Breast epithelium (tissue), 4 donors: ENCODE data around the gene ANKRD11. TPM values are rescaled to one million over a fixed set of nuclear protein-coding genes. Genes with fewer than 3 reads are reported as not detected.
"Not testable (repeated sequence)": the region's sequence is repeated elsewhere in the genome, so short reads cannot be mapped to it uniquely, and the experiment has no call there.

Source experiments
- DNase-seq, 2 donors: peaks; one replicate each; pipeline ENCODE4 v3.0.0-alpha.2; 2019; ENCODE audit warnings: low spot score in 2 of 2
- H3K27ac ChIP-seq, 2 donors: fragments of 200-600 bp; sonication (generic) in 1 of 2; one replicate each; pipeline ENCODE4 v1.5.1; 2016 to 2019; ENCODE audit warnings: mild to moderate bottlenecking in 1 of 2
- H3K27me3 ChIP-seq, 2 donors: fragments of 200-600 bp; sonication (generic) in 1 of 2; one replicate each; pipeline versions ENCODE4 v1.5.1 to v1.6.0; 2017 to 2019; ENCODE audit warnings: control low read depth in 1 of 2, mild to moderate bottlenecking in 1 of 2
- H3K36me3 ChIP-seq: fragments of 200-600 bp; one replicate; pipeline ENCODE4 v1.5.1; 2019
- H3K4me1 ChIP-seq, 2 donors: fragments of 200-600 bp; sonication (generic); one replicate each; pipeline ENCODE4 v1.5.1; 2016 to 2019; ENCODE audit warnings: control low read depth in 1 of 2
- H3K4me3 ChIP-seq, 3 donors: fragments of 200-600 bp; sonication (generic); 1 replicate in 2 of 3; 2 replicates in 1 of 3; pipeline ENCODE4 v1.5.1; 2016 to 2019; ENCODE audit warnings: mild to moderate bottlenecking in 3 of 3, moderate library complexity in 2 of 3
- H3K9me3 ChIP-seq, 2 donors: fragments of 200-600 bp; sonication (generic) in 1 of 2; one replicate each; pipeline ENCODE4 v1.5.1; 2016 to 2019; ENCODE audit warnings: control low read depth in 1 of 2
- CTCF ChIP-seq, 3 donors: fragments of 450-650 bp; IDR thresholded peaks; one replicate each; pipeline ENCODE4 v1.5.1; 2016 to 2017; ENCODE audit warnings: antibody characterized with exemption in 3 of 3, mild to moderate bottlenecking in 3 of 3, moderate library complexity in 3 of 3
- POLR2A ChIP-seq: fragments of 450-650 bp; IDR thresholded peaks from one replicate; pipeline ENCODE4 v1.6.1; 2016; ENCODE audit warnings: antibody characterized with exemption, mild to moderate bottlenecking, moderate library complexity
- POLR2AphosphoS5 ChIP-seq, 3 donors: sonication (generic); formaldehyde crosslinking; IDR thresholded peaks; one replicate each; pipeline ENCODE4 v1.6.1; 2017; ENCODE audit warnings: antibody characterized with exemption in 3 of 3
- intact Hi-C: fragments of 100-400 bp; cut with DNase I; formaldehyde crosslinking; loops from one replicate; pipeline ENCODE4 v1.15.1; 2023; ENCODE audit warnings: low total_unique reads
- total RNA-seq, 3 donors: library from RNA; depleted of rRNA; stranded (reverse); fragments of >200 nt; gene quantifications; one replicate each; pipeline ENCODE4 v1.1.0, GENCODE V29; 2016

The ANKRD11 gene
- total RNA-seq, 3 donors from 2014 or later, result 64.0 to 79.0 (median 69.2) TPM

- intact Hi-C loops, result no loop called here
- no peak for DNase-seq
- no peak overlapping the region for H3K27ac ChIP-seq
- H3K36me3 ChIP-seq, result peaks cover 6% of the 10 kb centered on the region
- no peaks in the 10 kb centered on the region for H3K9me3 ChIP-seq
- H3K4me3 ChIP-seq, result no peak overlapping the region
- H3K4me1 ChIP-seq, result no peaks in the 10 kb centered on the region
- no peak for TF ChIP-seq POLR2AphosphoS5 (IDR thresholded peaks at IDR 0.05)
- no peak for TF ChIP-seq POLR2A
- no peak for TF ChIP-seq CTCF (IDR thresholded peaks at IDR 0.05)
- no peaks in the 10 kb centered on the region for H3K27me3 ChIP-seq
Observed at GRCh38 chr16:89268987-89269735, 221.2 kb downstream of the ANKRD11 start.

GRCh38 chr16:89268585-89268984, 221.8 kb downstream of the ANKRD11 start:
- H3K27me3 ChIP-seq, result no peaks in the 10 kb centered on the region
- no peaks in the 10 kb centered on the region for H3K9me3 ChIP-seq
- no peaks in the 10 kb centered on the region for H3K36me3 ChIP-seq
- H3K27ac ChIP-seq, result no peak overlapping the region
- TF ChIP-seq CTCF (IDR thresholded peaks at IDR 0.05), result no peak
- TF ChIP-seq POLR2A, result no peak
- no peak for TF ChIP-seq POLR2AphosphoS5 (IDR thresholded peaks at IDR 0.05)
- no peak overlapping the region for H3K4me3 ChIP-seq
- intact Hi-C loops, result no loop called here
- H3K4me1 ChIP-seq, result no peaks in the 10 kb centered on the region
- DNase-seq, result no peak

GRCh38 chr16:89267746-89268145, 222.6 kb downstream of the ANKRD11 start:
- H3K36me3 ChIP-seq, intact Hi-C loops, DNase-seq, H3K27ac ChIP-seq, H3K4me3 ChIP-seq, H3K9me3 ChIP-seq, H3K4me1 ChIP-seq, H3K27me3 ChIP-seq: not testable (repeated sequence)

- DNase-seq, result no peak
- TF ChIP-seq CTCF (IDR thresholded peaks at IDR 0.05), result no peak
- no peaks in the 10 kb centered on the region for H3K4me1 ChIP-seq
- H3K27ac ChIP-seq, result no peak overlapping the region
- H3K27me3 ChIP-seq, result no peaks in the 10 kb centered on the region
- H3K4me3 ChIP-seq, result no peak overlapping the region
- intact Hi-C loops, result no loop called here
- H3K9me3 ChIP-seq, result peaks cover 9 to 13% of the 10 kb centered on the region in 2 donors
- H3K36me3 ChIP-seq, result no peaks in the 10 kb centered on the region
Observed at GRCh38 chr16:89266521-89267134, 223.7 kb downstream of the ANKRD11 start.

- TF ChIP-seq CTCF (IDR thresholded peaks at IDR 0.05) (no peak), POLR2AphosphoS5 (IDR thresholded peaks at IDR 0.05) (no peak), POLR2A (no peak)
- no peak overlapping the region for H3K4me3 ChIP-seq
- H3K4me1 ChIP-seq, result no peaks in the 10 kb centered on the region
- H3K36me3 ChIP-seq, result no peaks in the 10 kb centered on the region
- no peak overlapping the region for H3K27ac ChIP-seq
- H3K27me3 ChIP-seq, result no peaks in the 10 kb centered on the region
- peaks cover 9 to 13% of the 10 kb centered on the region in 2 donors for H3K9me3 ChIP-seq
- DNase-seq, result no peak
- intact Hi-C loops, result no loop called here
Observed at GRCh38 chr16:89265647-89266046, 224.7 kb downstream of the ANKRD11 start.
